Left ventricle myocardium superior (tissue), 1 donor: ENCODE measurements around the gene NLRP14. TPM values are rescaled to one million over a fixed set of nuclear protein-coding genes. Genes with fewer than 3 reads are reported as not detected.

Experiments
- total RNA-seq: library from RNA; stranded (reverse); fragmentation: NEBNext Ultra II Directional; extraction: Animal tissue kit (Norgen Biotek cat#: 25700); gene quantifications from one replicate; pipeline ENCODE4 v1.2.1, GENCODE V29; 2021
- donor health status: DM: no; HTN: yes; CAD: no; lungs with severe emphysema.

The NLRP14 gene
- total RNA-seq, 1 donor from 2014 or later = not detected

Other genes with a start within 250 kb of the NLRP14 start
- not detected for gene OR2AG2, start 248.5 kb upstream of the NLRP14 start, total RNA-seq
- gene OR2AG1, start 237.5 kb upstream of the NLRP14 start, total RNA-seq = not detected
- not detected for gene OR6A2, start 220.8 kb upstream of the NLRP14 start, total RNA-seq
- not detected for gene OR10A5, start 174.8 kb upstream of the NLRP14 start, total RNA-seq
- gene OR10A2, start 157.4 kb upstream of the NLRP14 start, total RNA-seq = not detected
- gene OR10A4, start 143.9 kb upstream of the NLRP14 start, total RNA-seq = not detected
- not detected for gene OR2D2, start 128.0 kb upstream of the NLRP14 start, total RNA-seq
- not detected for gene OR2D3, start 99.5 kb upstream of the NLRP14 start, total RNA-seq
- gene ZNF215, start 94.1 kb upstream of the NLRP14 start, total RNA-seq = 0.17 TPM
- gene ZNF214, start 133 bp upstream of the NLRP14 start, total RNA-seq = 0.84 TPM
- gene RBMXL2, start 68.5 kb downstream of the NLRP14 start, total RNA-seq = not detected
- 0.15 TPM for gene SYT9, start 231.4 kb downstream of the NLRP14 start, total RNA-seq